D721Med (cell line): Measurements from ENCODE around the gene DAPK3.
"Not testable (repeated sequence)": the region's sequence is repeated elsewhere in the genome, so short reads cannot be mapped to it uniquely, and the experiment has no call there.

Source experiments
- DNase-seq: peaks from one replicate; pipeline ENCODE4 v3.0.0; 2011; ENCODE audit warnings: low spot score; ENCODE audit not compliant: insufficient read length
- FAIRE-seq: peaks from 2 replicates; lab custom pipeline; 2011; peaks lifted over from hg19 to GRCh38; lab: Jason Lieb, UNC
- TF ChIP-seq, protein P1 (sequence below): IDR thresholded peaks from 2 replicates; pipeline ENCODE4 v1.5.1; 2012; ENCODE audit warnings: mild to moderate bottlenecking, control low read depth; ENCODE audit not compliant: insufficient read depth; ENCODE audit errors: missing control alignments

DAPK3 gene

DNA sequence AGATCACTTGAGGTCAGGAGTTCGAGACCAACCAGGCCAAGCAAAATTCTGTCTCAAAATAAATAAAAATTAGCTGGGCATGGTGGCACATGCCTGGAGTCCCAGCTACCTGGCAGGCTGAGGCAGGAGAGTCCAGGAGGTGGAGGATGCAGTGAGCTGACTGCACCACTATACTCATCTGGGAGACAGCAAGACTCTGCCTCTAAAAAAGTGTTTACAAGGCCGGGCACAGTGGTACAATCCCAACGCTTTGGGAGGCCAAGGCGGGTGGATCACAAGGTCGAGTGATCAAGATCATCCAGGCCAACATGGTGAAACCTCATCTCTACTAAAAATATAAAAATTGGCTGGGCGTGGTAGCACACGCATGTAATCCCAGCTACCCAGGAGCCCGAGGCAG is 4.2 kb upstream of the DAPK3 start:
- TF ChIP-seq, protein P1, sequence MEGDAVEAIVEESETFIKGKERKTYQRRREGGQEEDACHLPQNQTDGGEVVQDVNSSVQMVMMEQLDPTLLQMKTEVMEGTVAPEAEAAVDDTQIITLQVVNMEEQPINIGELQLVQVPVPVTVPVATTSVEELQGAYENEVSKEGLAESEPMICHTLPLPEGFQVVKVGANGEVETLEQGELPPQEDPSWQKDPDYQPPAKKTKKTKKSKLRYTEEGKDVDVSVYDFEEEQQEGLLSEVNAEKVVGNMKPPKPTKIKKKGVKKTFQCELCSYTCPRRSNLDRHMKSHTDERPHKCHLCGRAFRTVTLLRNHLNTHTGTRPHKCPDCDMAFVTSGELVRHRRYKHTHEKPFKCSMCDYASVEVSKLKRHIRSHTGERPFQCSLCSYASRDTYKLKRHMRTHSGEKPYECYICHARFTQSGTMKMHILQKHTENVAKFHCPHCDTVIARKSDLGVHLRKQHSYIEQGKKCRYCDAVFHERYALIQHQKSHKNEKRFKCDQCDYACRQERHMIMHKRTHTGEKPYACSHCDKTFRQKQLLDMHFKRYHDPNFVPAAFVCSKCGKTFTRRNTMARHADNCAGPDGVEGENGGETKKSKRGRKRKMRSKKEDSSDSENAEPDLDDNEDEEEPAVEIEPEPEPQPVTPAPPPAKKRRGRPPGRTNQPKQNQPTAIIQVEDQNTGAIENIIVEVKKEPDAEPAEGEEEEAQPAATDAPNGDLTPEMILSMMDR = no peak
- DNase-seq (no peak), FAIRE-seq (no peak)

DNA sequence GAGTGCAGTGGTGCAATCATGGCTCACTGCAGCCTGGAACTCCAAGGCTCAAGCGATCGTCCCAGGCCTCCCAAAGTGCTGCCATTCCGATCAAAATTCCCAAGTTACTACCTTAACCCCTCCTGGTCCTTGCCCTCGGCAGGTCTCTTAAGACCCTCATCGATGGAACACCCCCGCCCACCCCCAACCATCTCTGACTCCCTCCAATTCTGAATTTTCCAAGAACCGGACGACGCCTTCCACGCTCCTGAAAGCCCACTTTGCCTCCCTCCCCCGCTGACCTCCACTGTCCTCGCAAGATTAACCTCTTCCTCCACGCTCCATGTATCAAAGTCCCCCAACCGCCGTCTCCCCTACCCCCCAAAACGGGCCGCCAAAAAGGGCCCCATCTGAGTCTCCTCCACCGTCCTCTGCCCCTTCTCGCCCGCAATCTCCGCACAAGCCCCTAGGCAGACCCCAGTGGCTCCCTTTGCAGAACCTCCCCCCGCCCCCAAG is 539 bp downstream of the DAPK3 start:
- DNase-seq = no peak
- TF ChIP-seq, protein P1 = no peak
- FAIRE-seq = no peak

DNA sequence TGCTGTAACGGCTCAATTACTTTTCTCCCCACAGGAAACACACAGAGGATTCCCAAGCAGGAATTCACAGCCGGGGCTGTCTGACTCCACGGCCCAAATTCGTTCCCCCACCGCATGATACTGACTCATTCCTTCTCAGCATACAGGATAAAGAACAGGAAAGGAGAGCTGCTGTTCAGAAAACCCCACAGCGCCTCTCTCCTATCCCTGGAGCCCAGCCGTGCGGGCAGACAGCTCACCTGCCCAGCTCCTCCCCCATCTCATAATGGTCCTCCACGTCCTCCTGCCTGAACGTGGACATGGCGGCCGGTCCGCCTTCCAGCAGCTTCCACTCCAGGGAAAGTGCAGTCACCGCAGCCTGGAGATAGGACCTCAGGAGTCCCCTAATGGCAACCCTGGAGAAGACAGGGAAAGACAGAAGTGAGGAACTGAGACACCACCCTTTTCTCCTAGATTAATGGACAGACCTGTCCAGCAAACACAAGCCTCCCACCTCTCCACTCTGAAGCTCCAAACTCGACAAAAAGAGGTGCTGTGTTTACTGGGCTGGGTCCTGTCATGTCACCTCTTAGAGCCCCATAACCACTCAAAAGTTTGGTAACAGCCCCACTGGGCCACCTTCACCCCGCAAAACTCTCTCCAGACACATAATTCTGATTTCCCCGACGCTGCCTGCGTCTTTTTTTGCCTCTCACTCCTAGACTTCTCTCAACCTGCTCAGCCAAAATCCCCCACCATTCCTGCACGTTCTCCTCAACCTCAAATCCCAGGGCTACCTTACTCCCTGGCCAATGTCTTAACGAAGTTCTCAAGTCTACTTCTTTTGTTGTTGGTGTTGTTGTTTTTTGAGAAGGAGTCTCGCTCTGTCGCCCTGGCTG is 1.2 kb downstream of the DAPK3 start:
- TF ChIP-seq, protein P1 = no peak
- no peak for DNase-seq
- no peak for FAIRE-seq

DNA sequence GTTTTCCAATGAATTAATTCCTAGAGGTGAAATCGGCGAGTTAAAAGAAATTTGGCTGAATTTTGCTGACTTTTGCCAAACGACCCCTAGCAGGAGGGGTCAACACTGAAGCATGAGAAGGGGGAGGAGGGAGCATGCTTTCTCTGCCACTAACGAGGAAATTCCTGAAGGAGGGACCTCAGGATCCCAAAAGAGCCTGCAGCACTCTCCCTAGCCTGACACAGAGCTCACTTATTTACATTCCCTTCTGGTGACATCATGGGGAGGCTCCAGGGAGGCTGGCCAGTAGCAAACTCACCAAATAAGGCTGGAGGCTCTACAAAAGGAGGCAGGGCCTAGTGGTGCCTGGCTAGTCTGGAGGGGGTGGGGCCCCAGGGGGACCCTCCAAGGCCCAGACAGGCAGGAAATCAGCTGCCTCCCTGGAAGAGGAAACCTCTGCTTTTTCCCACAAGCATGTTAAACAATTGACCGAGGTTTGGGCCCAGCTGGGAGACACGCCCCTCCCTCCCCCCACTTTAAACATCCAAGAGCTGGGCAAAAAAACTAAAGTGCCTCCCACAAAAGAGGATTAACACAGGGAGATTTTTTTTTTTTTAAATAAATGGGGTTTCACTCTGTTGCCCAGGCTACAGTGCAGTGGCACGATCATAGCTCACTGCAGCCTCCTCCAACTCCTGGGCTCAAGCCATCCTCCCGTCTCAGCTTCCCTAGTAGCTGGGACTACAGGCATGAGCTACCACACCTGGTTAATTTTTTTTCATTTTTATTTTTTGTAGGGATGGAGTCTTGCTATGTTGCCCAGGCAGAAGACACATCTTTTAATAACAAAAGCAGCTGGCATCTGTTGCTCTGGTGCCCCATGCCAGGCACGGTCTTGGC is 2.1 kb downstream of the DAPK3 start:
- no peak for FAIRE-seq

DNA sequence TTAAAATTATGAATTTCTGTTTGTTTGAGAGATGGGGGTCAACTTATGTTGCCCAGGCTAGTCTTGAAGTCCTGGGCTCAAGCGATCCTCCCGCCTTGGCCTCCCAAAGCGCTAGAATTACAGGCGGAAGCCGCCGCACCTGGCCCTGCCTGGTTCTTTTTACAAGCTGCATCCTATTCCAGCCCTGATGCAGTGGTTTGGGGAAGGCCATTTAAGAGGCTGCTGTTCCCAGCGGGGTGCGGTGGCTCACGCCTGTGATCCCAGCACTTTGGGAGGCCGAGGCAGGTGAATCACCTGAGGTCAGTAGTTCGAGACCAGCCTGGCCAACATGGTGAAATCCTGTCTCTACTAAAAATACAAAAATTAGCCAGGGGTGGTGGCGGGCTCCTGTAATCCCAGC is 2.9 kb downstream of the DAPK3 start:
- not testable (repeated sequence) for DNase-seq, FAIRE-seq

More for the DNA sequence above, 2.1 kb downstream of the DAPK3 start:
- TF ChIP-seq, protein P1 = no peak
- DNase-seq = no peak

DNA sequence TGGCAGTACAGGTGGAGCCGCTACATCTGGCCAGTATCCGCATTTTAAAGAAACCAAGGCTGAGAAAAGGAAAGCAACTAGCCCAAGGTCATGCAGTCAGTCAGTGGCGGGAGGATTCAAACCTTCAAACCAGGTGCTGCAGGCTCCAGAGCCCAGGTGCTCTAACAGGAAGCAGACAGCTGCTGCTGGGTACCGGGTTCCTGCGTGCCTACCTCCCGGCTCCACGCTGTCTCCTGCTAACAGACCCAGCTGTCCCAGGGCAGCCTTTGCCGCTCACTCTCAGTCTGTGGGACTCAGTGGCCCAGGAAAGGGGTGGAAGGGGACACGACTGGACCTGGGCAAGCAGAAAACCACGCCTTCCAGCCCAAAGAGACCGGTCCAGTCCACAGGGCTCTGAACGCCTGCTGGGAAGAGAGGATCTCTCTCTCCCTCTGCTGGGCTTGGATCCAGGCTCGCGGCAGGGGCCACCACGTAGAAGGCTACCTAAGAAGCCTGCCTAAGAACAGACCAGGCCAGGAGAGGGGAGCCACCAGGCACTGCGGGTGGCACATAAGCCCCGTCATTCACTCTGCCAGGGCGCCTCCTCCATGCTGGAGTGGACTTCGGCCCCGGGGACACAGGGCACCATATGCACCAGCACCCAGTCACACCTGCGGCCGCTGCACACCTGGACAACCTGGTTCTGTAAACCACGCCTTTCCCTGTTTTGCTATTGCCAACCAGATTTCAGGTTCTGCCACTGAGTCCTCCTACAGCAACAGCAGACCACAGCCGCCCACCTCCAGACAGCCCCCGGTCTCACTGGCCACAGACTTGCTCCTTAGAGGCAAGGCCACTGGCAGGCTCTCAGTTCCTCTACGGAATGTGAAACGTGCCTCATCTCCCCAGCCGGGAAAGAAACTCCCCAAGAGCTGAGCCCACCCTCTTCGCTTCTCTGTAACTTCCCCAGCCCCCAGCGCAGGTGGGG is 4.6 kb downstream of the DAPK3 start:
- TF ChIP-seq, protein P1 = no peak
- DNase-seq (no peak), FAIRE-seq (no peak)
